Regular cardiac myocyte (primary cell): Measurements from ENCODE around the gene SMARCAL1. TPM values are rescaled to one million over a fixed set of nuclear protein-coding genes. Genes with fewer than 3 reads are reported as not detected.

Source experiments
- total RNA-seq: library from RNA; depleted of rRNA; stranded (reverse); fragments of >200 nt; gene quantifications from 2 replicates; pipeline ENCODE4 v1.2.3, GENCODE V29; 2014

Gene SMARCAL1
- total RNA-seq = 19.2 and 20.9 TPM in 2 replicates

DNA sequence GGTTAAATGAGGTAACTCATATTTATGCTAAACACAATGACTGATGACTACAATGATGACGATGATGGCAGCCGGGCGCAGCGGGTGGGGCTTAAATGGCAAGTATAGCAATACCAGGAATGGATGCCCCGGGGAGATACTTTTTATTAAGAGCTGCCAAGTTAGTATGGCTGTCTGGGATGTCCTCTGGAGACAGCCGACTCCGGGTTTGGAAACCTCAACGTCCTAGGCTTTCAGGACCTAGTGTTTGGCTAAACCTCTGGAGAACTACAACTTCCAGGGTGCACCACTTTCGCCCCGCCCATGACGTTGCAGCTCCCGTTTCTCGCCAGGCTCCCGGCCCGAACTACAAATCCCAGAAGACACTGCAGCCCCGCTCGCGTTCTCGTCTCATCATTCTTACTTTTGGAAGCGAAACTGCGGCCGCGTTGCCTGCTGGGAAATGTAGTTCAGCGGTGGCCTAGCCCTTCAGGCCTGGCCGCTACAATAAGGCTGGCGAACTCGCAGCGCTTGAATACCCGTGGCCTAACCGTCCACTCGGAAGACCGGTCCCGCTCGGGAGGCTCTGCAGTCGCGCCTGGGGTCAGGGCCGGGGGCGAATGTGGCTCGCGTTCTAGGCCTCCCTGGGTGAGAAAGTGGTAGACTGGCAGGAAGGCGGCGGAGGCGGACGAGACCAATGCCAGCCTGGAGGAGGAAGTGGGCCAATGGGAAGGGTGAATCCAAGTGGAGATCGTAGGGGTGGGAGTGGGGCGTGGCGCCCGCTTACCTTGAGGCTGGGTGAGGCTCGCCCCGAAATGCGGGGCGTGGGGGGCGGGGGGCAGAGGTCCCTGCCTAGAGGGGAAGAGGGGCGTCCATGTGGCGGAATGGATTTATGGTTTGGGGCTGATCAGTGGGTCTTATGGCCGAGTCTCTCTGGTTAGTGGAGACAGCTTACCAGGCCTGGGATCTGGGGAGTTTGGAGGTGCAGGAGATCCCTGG lies at the start of gene SMARCAL1:
TSS of gene SMARCAL1 (plus strand) at position 463 of the 978 bp plus-strand sequence. CDS start 2,221 bp downstream, outside the sequence.

GRCh38 chr2:216371721-216372702 lies 40.3 kb upstream of the SMARCAL1 start, which contains the start of gene MARCHF4:
Gene MARCHF4 (minus strand): TSS chr2:216372483. CDS start chr2:216370260, 2,223 bp downstream.

GRCh38 chr2:216498379-216499352 lies 86.4 kb downstream of the SMARCAL1 start, which contains the start of gene RPL37A:
Gene RPL37A (plus strand): TSS chr2:216498844. CDS start chr2:216498875, 31 bp downstream.

Other genes with a start within 250 kb of the SMARCAL1 start
- 1.1 and 3.3 TPM in 2 replicates for gene MARCHF4, start 40.0 kb upstream of the SMARCAL1 start, total RNA-seq
- 1,138 and 1,508 TPM in 2 replicates for gene RPL37A, start 86.4 kb downstream of the SMARCAL1 start, total RNA-seq
- gene IGFBP2, start 220.9 kb downstream of the SMARCAL1 start, total RNA-seq = 25.9 and 219 TPM in 2 replicates